ES-I3 (cell line): Measurements from ENCODE around the gene FAM174C.

ENCODE experiments used
- H3K36me3 ChIP-seq: 2 replicates; pipeline ENCODE4 v1.6.1; 2013; ENCODE audit warnings: mild to moderate bottlenecking, low read length, control low read depth, moderate library complexity; ENCODE audit not compliant: insufficient read depth
- H3K4me1 ChIP-seq: 2 replicates; pipeline ENCODE4 v1.6.1; 2013; ENCODE audit warnings: mild to moderate bottlenecking, control low read depth, low read length; ENCODE audit not compliant: insufficient read depth
- H3K9ac ChIP-seq: 2 replicates; pipeline ENCODE4 v1.6.1; 2013; ENCODE audit warnings: low read depth, mild to moderate bottlenecking, low read length, moderate library complexity
- H3K9me3 ChIP-seq: 2 replicates; pipeline ENCODE4 v1.6.1; 2013; ENCODE audit warnings: mild to moderate bottlenecking, low read length, moderate library complexity; ENCODE audit not compliant: control insufficient read depth, insufficient read depth

The FAM174C gene

GRCh38 chr19:1285737-1286360 lies 10.5 kb downstream of the FAM174C start, which contains the start of gene EFNA2:
Gene EFNA2 (plus strand): TSS chr19:1285873. CDS start chr19:1286169, 296 bp downstream.
- peak within 1 kb of the TSS; percentile 57 for H3K9ac ChIP-seq

GRCh38 chr19:1286487-1287353 lies 11.4 kb downstream of the FAM174C start:
- peak overlapping the region; percentile 57 for H3K9ac ChIP-seq
- H3K4me1 ChIP-seq, result no peaks in the 10 kb centered on the region; the same call in 1 of the 2 replicates
- H3K36me3 ChIP-seq, result no peaks in the 10 kb centered on the region
- H3K9me3 ChIP-seq, result no peaks in the 10 kb centered on the region

More at GRCh38 chr19:1285737-1286360, 10.5 kb downstream of the FAM174C start, which contains the start of gene EFNA2:
- no peaks in the 10 kb centered on the region; the same call in 1 of the 2 replicates for H3K4me1 ChIP-seq
- H3K36me3 ChIP-seq, result no peaks in the 10 kb centered on the region
- no peaks in the 10 kb centered on the region for H3K9me3 ChIP-seq

- Histone ChIP-seq H3K9ac (no peak overlapping the region), H3K36me3 (no peaks in the 10 kb centered on the region), H3K9me3 (no peaks in the 10 kb centered on the region), H3K4me1 (no peaks in the 10 kb centered on the region; the same call in 1 of the 2 replicates)
Measured at GRCh38 chr19:1287354-1288225, 12.3 kb downstream of the FAM174C start.

- no peaks in the 10 kb centered on the region; the same call in 1 of the 2 replicates for H3K4me1 ChIP-seq
- H3K9me3 ChIP-seq, result no peaks in the 10 kb centered on the region
- no peak overlapping the region for H3K9ac ChIP-seq
- H3K36me3 ChIP-seq, result no peaks in the 10 kb centered on the region
Measured at GRCh38 chr19:1288226-1288612, 12.9 kb downstream of the FAM174C start.

- Histone ChIP-seq H3K36me3 (no peaks in the 10 kb centered on the region), H3K4me1 (no peaks in the 10 kb centered on the region; the same call in 1 of the 2 replicates), H3K9ac (no peak overlapping the region), H3K9me3 (no peaks in the 10 kb centered on the region)
Measured at GRCh38 chr19:1288833-1289685, 13.7 kb downstream of the FAM174C start.

- H3K36me3 ChIP-seq, result no peaks in the 10 kb centered on the region
- H3K4me1 ChIP-seq, result no peaks in the 10 kb centered on the region; the same call in 1 of the 2 replicates
- H3K9me3 ChIP-seq, result no peaks in the 10 kb centered on the region
- H3K9ac ChIP-seq, result no peak overlapping the region
Measured at GRCh38 chr19:1289686-1290025, 14.3 kb downstream of the FAM174C start.

- H3K4me1 ChIP-seq, result no peaks in the 10 kb centered on the region; the same call in 1 of the 2 replicates
Measured at GRCh38 chr19:1290196-1290702, 14.9 kb downstream of the FAM174C start.

GRCh38 chr19:1290703-1291651 lies 15.6 kb downstream of the FAM174C start:
- H3K4me1 ChIP-seq, result no peaks in the 10 kb centered on the region; the same call in 1 of the 2 replicates
- no peak overlapping the region for H3K9ac ChIP-seq

More at GRCh38 chr19:1290196-1290702, 14.9 kb downstream of the FAM174C start:
- H3K9ac ChIP-seq, result no peak overlapping the region
- no peaks in the 10 kb centered on the region for H3K9me3 ChIP-seq
- H3K36me3 ChIP-seq, result no peaks in the 10 kb centered on the region

GRCh38 chr19:1291761-1292418 lies 16.6 kb downstream of the FAM174C start:
- H3K36me3 ChIP-seq, result no peaks in the 10 kb centered on the region
- H3K9me3 ChIP-seq, result no peaks in the 10 kb centered on the region
- no peak overlapping the region for H3K9ac ChIP-seq
- H3K4me1 ChIP-seq, result no peaks in the 10 kb centered on the region; the same call in 1 of the 2 replicates

More at GRCh38 chr19:1290703-1291651, 15.6 kb downstream of the FAM174C start:
- H3K9me3 ChIP-seq, result no peaks in the 10 kb centered on the region
- no peaks in the 10 kb centered on the region for H3K36me3 ChIP-seq

GRCh38 chr19:1292419-1293151 lies 17.3 kb downstream of the FAM174C start:
- Histone ChIP-seq H3K9ac (no peak overlapping the region), H3K9me3 (no peaks in the 10 kb centered on the region), H3K4me1 (no peaks in the 10 kb centered on the region), H3K36me3 (no peaks in the 10 kb centered on the region)

GRCh38 chr19:1293782-1294604 lies 18.7 kb downstream of the FAM174C start:
- Histone ChIP-seq H3K9me3 (no peaks in the 10 kb centered on the region), H3K9ac (no peak overlapping the region), H3K4me1 (no peaks in the 10 kb centered on the region), H3K36me3 (no peaks in the 10 kb centered on the region)
